ENCODE measurements around the gene DLGAP3. TPM values are rescaled to one million over a fixed set of nuclear protein-coding genes. Genes with fewer than 3 reads are reported as not detected.

Gene DLGAP3
- total and polyA plus RNA-seq, 3 experiments from 2014 or later = 0.59 to 0.82 TPM; not detected in 1

GRCh38 chr1:34907487-34908090 lies 21.9 kb downstream of the DLGAP3 start:
- no peaks in the 10 kb centered on the region for H3K4me1 Mint-ChIP-seq
- H3K4me3 Mint-ChIP-seq = no peak overlapping the region
- Histone ChIP-seq H3K4me3 (ENCODE audit: low read length) (no peak overlapping the region), H3K36me3 (ENCODE audit: insufficient read depth, low read length) (no peaks in the 10 kb centered on the region), H3K27me3 (ENCODE audit: insufficient read depth, low read length, poor library complexity, severe bottlenecking) (no peaks in the 10 kb centered on the region), H3K9me3 (ENCODE audit: low read length) (no peaks in the 10 kb centered on the region), H3K27ac (ENCODE audit: low read depth, low read length) (no peak overlapping the region), H3K4me1 (ENCODE audit: insufficient read depth, low read length) (no peaks in the 10 kb centered on the region)
- ChIA-PET CTCF (no interaction called here), POLR2A (no interaction called here)
- H3K9me3 Mint-ChIP-seq = peaks cover 0 to 2% (median 0%) of the 10 kb centered on the region in 5 donors
- no peak for DNase-seq
- no peak overlapping the region for H3K27ac Mint-ChIP-seq
- no peaks in the 10 kb centered on the region for H3K36me3 Mint-ChIP-seq
- peaks cover 5 to 38% of the 10 kb centered on the region in 2 donors for H3K27me3 Mint-ChIP-seq

GRCh38 chr1:34906756-34907155 lies 22.7 kb downstream of the DLGAP3 start:
- Histone ChIP-seq H3K9me3 (ENCODE audit: low read length) (no peaks in the 10 kb centered on the region), H3K36me3 (ENCODE audit: insufficient read depth, low read length) (no peaks in the 10 kb centered on the region), H3K4me1 (ENCODE audit: insufficient read depth, low read length) (no peaks in the 10 kb centered on the region), H3K27ac (ENCODE audit: low read depth, low read length) (no peak overlapping the region), H3K27me3 (ENCODE audit: insufficient read depth, low read length, poor library complexity, severe bottlenecking) (peaks cover 5% of the 10 kb centered on the region), H3K4me3 (ENCODE audit: low read length) (no peak overlapping the region)
- Mint-ChIP-seq H3K4me3 (no peak overlapping the region), H3K36me3 (no peaks in the 10 kb centered on the region), H3K27me3 (peaks cover 5 to 43% of the 10 kb centered on the region in 2 donors), H3K27ac (no peak overlapping the region), H3K4me1 (no peaks in the 10 kb centered on the region), H3K9me3 (peaks cover 0 to 2% (median 0%) of the 10 kb centered on the region in 5 donors)
- ChIA-PET CTCF (interaction anchor here (1.7 kb wide), 1 partner anchor 40 kb away, joined by 4 read pairs; no protein-coding TSS in a partner anchor), POLR2A (no interaction called here)
- DNase-seq = no peak

- Histone ChIP-seq H3K9me3 (ENCODE audit: low read length) (no peaks in the 10 kb centered on the region), H3K27me3 (ENCODE audit: insufficient read depth, low read length, poor library complexity, severe bottlenecking) (peaks cover 5% of the 10 kb centered on the region), H3K4me3 (ENCODE audit: low read length) (no peak overlapping the region), H3K27ac (ENCODE audit: low read depth, low read length) (no peak overlapping the region), H3K4me1 (ENCODE audit: insufficient read depth, low read length) (no peaks in the 10 kb centered on the region), H3K36me3 (ENCODE audit: insufficient read depth, low read length) (no peaks in the 10 kb centered on the region)
- Mint-ChIP-seq H3K27ac (no peak overlapping the region), H3K27me3 (peaks cover 6 to 49% of the 10 kb centered on the region in 2 donors), H3K4me3 (no peak overlapping the region), H3K9me3 (peaks cover 0 to 2% (median 0%) of the 10 kb centered on the region in 5 donors), H3K36me3 (no peaks in the 10 kb centered on the region), H3K4me1 (no peaks in the 10 kb centered on the region)
- DNase-seq = no peak
- ChIA-PET CTCF (interaction anchor here (1.7 kb wide), 1 partner anchor 40 kb away, joined by 4 read pairs; no protein-coding TSS in a partner anchor), POLR2A (no interaction called here)
Measured at GRCh38 chr1:34906222-34906621, 23.2 kb downstream of the DLGAP3 start.

DNA sequence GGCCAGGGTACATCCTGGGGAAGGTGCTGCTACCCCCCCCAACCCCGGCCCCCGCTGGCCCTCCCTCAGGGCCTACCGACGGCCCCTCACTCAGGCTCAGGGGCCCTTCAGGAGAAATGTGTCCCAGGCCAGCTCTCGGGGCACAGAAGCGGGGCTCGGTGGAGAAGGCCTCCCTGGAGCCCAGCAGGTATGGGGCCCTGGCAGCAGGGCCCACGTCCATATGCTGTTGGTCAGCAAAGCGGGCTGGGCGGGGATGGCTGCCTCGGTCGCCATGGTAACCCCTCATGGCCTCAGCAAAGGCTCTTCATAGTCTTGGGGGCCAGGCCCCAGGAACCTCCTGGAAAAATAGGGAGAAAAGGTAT lies 24.4 kb downstream of the DLGAP3 start:
- H3K27ac ChIP-seq (ENCODE audit: low read depth, low read length) = no peak overlapping the region
- no peak for DNase-seq
- Mint-ChIP-seq H3K4me3 (no peak overlapping the region), H3K27me3 (peaks cover 13 to 54% of the 10 kb centered on the region in 2 donors), H3K27ac (no peak overlapping the region), H3K4me1 (no peaks in the 10 kb centered on the region), H3K36me3 (no peaks in the 10 kb centered on the region), H3K9me3 (peaks cover 0 to 2% (median 0%) of the 10 kb centered on the region in 5 donors)
- no peaks in the 10 kb centered on the region for H3K36me3 ChIP-seq (ENCODE audit: insufficient read depth, low read length)
- ChIA-PET POLR2A (no interaction called here), CTCF (interaction anchor here (1.7 kb wide), 1 partner anchor 39 kb away, joined by 4 read pairs; no protein-coding TSS in a partner anchor)
- H3K27me3 ChIP-seq (ENCODE audit: insufficient read depth, low read length, poor library complexity, severe bottlenecking) = peaks cover 5% of the 10 kb centered on the region
- H3K4me1 ChIP-seq (ENCODE audit: insufficient read depth, low read length) = no peaks in the 10 kb centered on the region
- H3K4me3 ChIP-seq (ENCODE audit: low read length) = no peak overlapping the region
- H3K9me3 ChIP-seq (ENCODE audit: low read length) = no peaks in the 10 kb centered on the region

DNA sequence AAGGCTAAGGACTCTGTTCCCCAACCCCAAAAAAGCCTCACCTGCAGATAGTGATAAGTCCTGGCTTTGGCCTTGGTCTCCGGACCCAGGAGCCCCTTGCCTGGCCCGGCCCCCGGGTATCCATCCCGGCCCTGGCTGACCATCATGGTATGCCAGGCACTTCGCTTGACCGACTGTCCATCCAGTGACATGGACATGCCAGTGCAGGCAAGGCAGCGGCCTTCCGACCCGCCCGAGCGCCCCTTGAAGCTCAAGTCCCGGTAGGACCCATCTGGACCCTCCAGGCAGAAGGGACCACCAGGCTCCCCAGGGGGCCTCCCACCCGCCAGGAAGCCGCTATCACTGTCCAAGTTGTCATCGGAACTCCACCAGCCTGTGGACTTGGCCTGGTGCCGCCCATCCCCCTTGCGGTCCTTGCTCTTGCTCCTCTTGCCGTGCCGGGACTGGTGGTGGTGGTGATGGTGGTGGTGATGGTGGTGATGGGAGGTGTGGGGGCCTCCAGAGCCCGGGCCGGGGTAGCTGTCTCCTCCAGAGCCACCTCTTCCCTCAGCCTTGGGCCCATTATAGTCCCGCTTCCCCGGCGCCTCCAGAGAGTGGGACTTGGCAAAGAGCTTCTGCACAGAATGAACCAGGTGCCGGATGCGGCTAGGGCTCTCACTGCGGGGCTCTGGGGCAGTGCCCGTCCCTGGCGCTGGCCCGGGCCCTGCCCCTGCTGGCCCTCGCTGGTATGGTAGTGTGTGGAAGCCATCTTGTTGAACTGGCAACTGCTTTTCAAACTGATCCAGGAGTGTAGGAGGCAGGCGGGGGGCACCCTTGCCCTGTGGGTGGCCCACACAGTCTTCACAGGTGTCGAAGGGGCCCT lies 25.0 kb downstream of the DLGAP3 start:
- Mint-ChIP-seq H3K4me1 (no peaks in the 10 kb centered on the region), H3K27ac (no peak overlapping the region), H3K27me3 (peaks cover 13 to 56% of the 10 kb centered on the region in 2 donors), H3K4me3 (no peak overlapping the region), H3K36me3 (no peaks in the 10 kb centered on the region), H3K9me3 (peaks cover 0 to 2% (median 0%) of the 10 kb centered on the region in 5 donors)
- CTCF ChIA-PET = no interaction called here
- POLR2A ChIA-PET = no interaction called here
- no peak overlapping the region for H3K4me3 ChIP-seq (ENCODE audit: low read length)
- H3K27me3 ChIP-seq (ENCODE audit: insufficient read depth, low read length, poor library complexity, severe bottlenecking) = peaks cover 5% of the 10 kb centered on the region
- no peaks in the 10 kb centered on the region for H3K36me3 ChIP-seq (ENCODE audit: insufficient read depth, low read length)
- DNase-seq = no peak
- no peaks in the 10 kb centered on the region for H3K4me1 ChIP-seq (ENCODE audit: insufficient read depth, low read length)
- H3K27ac ChIP-seq (ENCODE audit: low read depth, low read length) = no peak overlapping the region
- no peaks in the 10 kb centered on the region for H3K9me3 ChIP-seq (ENCODE audit: low read length)

DNA sequence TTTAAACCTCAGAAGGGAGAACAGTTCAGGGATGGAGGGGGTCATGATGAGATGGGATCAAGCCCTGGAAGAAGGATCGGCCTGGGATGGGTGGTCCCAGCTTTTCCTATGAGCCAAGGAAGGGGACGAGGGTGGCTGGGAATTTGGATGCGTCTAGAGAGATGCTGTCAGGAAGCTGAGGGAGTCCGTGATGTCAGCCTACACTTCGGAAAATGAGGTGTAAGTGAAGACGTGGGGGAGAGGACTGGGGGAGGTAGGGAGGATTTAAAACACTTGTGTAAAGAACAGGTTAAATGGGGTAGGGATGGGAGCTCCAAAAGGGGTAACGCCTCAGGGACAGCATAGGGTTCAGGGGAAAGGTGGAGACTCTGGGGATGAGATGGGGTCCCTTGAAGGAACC lies 27.5 kb downstream of the DLGAP3 start:
- peaks cover 5% of the 10 kb centered on the region for H3K27me3 ChIP-seq (ENCODE audit: insufficient read depth, low read length, poor library complexity, severe bottlenecking)
- peaks cover 0 to 5% (median 2%) of the 10 kb centered on the region in 3 donors for H3K4me1 Mint-ChIP-seq
- ChIA-PET POLR2A (no interaction called here), CTCF (no interaction called here)
- no peak overlapping the region for H3K4me3 ChIP-seq (ENCODE audit: low read length)
- no peak for DNase-seq
- H3K9me3 ChIP-seq (ENCODE audit: low read length) = no peaks in the 10 kb centered on the region
- H3K4me1 ChIP-seq (ENCODE audit: insufficient read depth, low read length) = no peaks in the 10 kb centered on the region
- peaks cover 13 to 38% of the 10 kb centered on the region in 2 donors for H3K27me3 Mint-ChIP-seq
- peak overlapping the region in 1 of 7 donors; percentile 25 for H3K4me3 Mint-ChIP-seq
- no peak overlapping the region for H3K27ac ChIP-seq (ENCODE audit: low read depth, low read length)
- no peaks in the 10 kb centered on the region for H3K36me3 Mint-ChIP-seq
- H3K27ac Mint-ChIP-seq = no peak overlapping the region
- no peaks in the 10 kb centered on the region for H3K36me3 ChIP-seq (ENCODE audit: insufficient read depth, low read length)
- no peaks in the 10 kb centered on the region for H3K9me3 Mint-ChIP-seq

GRCh38 chr1:34900775-34901502 lies 28.5 kb downstream of the DLGAP3 start:
- Histone ChIP-seq H3K4me3 (ENCODE audit: low read length) (no peak overlapping the region), H3K9me3 (ENCODE audit: low read length) (no peaks in the 10 kb centered on the region), H3K27ac (ENCODE audit: low read depth, low read length) (no peak overlapping the region), H3K27me3 (ENCODE audit: insufficient read depth, low read length, poor library complexity, severe bottlenecking) (peaks cover 5% of the 10 kb centered on the region), H3K4me1 (ENCODE audit: insufficient read depth, low read length) (no peaks in the 10 kb centered on the region), H3K36me3 (ENCODE audit: insufficient read depth, low read length) (no peaks in the 10 kb centered on the region)
- ChIA-PET POLR2A (no interaction called here), CTCF (no interaction called here)
- Mint-ChIP-seq H3K9me3 (no peaks in the 10 kb centered on the region), H3K27me3 (peaks cover 13 to 38% of the 10 kb centered on the region in 2 donors), H3K4me1 (peaks cover 0 to 5% (median 2%) of the 10 kb centered on the region in 3 donors), H3K36me3 (no peaks in the 10 kb centered on the region), H3K4me3 (no peak overlapping the region), H3K27ac (no peak overlapping the region)
- DNase-seq = no peak

- no peaks in the 10 kb centered on the region for H3K9me3 ChIP-seq (ENCODE audit: low read length)
- H3K4me3 Mint-ChIP-seq = no peak overlapping the region
- no peaks in the 10 kb centered on the region for H3K4me1 ChIP-seq (ENCODE audit: insufficient read depth, low read length)
- H3K4me3 ChIP-seq (ENCODE audit: low read length) = no peak overlapping the region
- no peaks in the 10 kb centered on the region for H3K36me3 Mint-ChIP-seq
- peaks cover 5% of the 10 kb centered on the region for H3K27me3 ChIP-seq (ENCODE audit: insufficient read depth, low read length, poor library complexity, severe bottlenecking)
- no peaks in the 10 kb centered on the region for H3K36me3 ChIP-seq (ENCODE audit: insufficient read depth, low read length)
- peaks cover 13 to 34% of the 10 kb centered on the region in 2 donors for H3K27me3 Mint-ChIP-seq
- ChIA-PET POLR2A (no interaction called here), CTCF (no interaction called here)
- H3K27ac Mint-ChIP-seq = no peak overlapping the region
- peaks cover 0 to 5% (median 2%) of the 10 kb centered on the region in 3 donors for H3K4me1 Mint-ChIP-seq
- H3K27ac ChIP-seq (ENCODE audit: low read depth, low read length) = no peak overlapping the region
- no peak for DNase-seq
- H3K9me3 Mint-ChIP-seq = no peaks in the 10 kb centered on the region
Measured at GRCh38 chr1:34899906-34900305, 29.5 kb downstream of the DLGAP3 start.
